Gastroesophageal sphincter (tissue), 4 donors: ENCODE data around the gene PRDM13. TPM values are rescaled to one million over a fixed set of nuclear protein-coding genes. Genes with fewer than 3 reads are reported as not detected.
"Not testable (repeated sequence)": the region's sequence is repeated elsewhere in the genome, so short reads cannot be mapped to it uniquely, and the experiment has no call there.

Experiments
- ATAC-seq: fragments of 150-250 bp; one replicate; pipeline ENCODE4 v1.9.1; 2016; ENCODE audit warnings: mild to moderate bottlenecking, moderate library complexity
- H3K27ac ChIP-seq, 4 donors: fragments of 200-600 bp; sonication (generic) in 3 of 4; 1 replicate in 3 of 4; 2 replicates in 1 of 4; pipeline ENCODE4 v1.5.1; 2016 to 2019
- H3K27me3 ChIP-seq: fragments of 200-600 bp; sonication (generic); one replicate; pipeline ENCODE4 v1.5.1; 2019
- H3K36me3 ChIP-seq, 2 donors: fragments of 200-600 bp; sonication (generic); one replicate each; pipeline ENCODE4 v1.5.1; 2019; ENCODE audit warnings: control low read depth in 1 of 2
- H3K4me1 ChIP-seq, 3 donors: fragments of 200-600 bp; sonication (generic); 1 replicate in 2 of 3; 2 replicates in 1 of 3; pipeline ENCODE4 v1.5.1; 2016 to 2019; ENCODE audit warnings: control low read depth in 2 of 3
- H3K4me3 ChIP-seq, 2 donors: fragments of 200-600 bp; sonication (generic); one replicate each; pipeline ENCODE4 v1.5.1; 2019; ENCODE audit warnings: mild to moderate bottlenecking in 1 of 2, moderate library complexity in 1 of 2
- H3K9me3 ChIP-seq, 3 donors: fragments of 200-600 bp; sonication (generic); one replicate each; pipeline ENCODE4 v1.5.1; 2017 to 2019; ENCODE audit warnings: control low read depth in 2 of 3
- EP300 ChIP-seq: sonication (generic); formaldehyde crosslinking; IDR thresholded peaks from one replicate; pipeline ENCODE4 v1.6.1; 2017; ENCODE audit warnings: antibody characterized with exemption, mild to moderate bottlenecking
- POLR2A ChIP-seq, 2 donors: fragments of 450-650 bp; IDR thresholded peaks; one replicate each; pipeline ENCODE4 v1.6.1; 2017; ENCODE audit warnings: antibody characterized with exemption in 2 of 2, mild to moderate bottlenecking in 2 of 2, moderate library complexity in 1 of 2
- POLR2AphosphoS5 ChIP-seq: sonication (generic); formaldehyde crosslinking; IDR thresholded peaks from one replicate; pipeline ENCODE4 v1.6.1; 2017; ENCODE audit warnings: antibody characterized with exemption
- WGBS, 2 donors: methylation state at CpG; one replicate each; pipeline ENCODE4 v1.1.5; 2018; ENCODE audit warnings: low coverage in 1 of 2; 5-methylcytosine and 5-hydroxymethylcytosine counted together
- total RNA-seq, 4 donors: library from RNA; depleted of rRNA; stranded (reverse); fragments of >200 nt; gene quantifications; one replicate each; pipeline ENCODE4 v1.1.0, GENCODE V29; 2016
- TF ChIP-seq, protein P1 (sequence below), 4 experiments: fragments of 200-600 bp in 2 of 4; fragments of 450-650 bp in 2 of 4; sonication (generic) in 1 of 4; IDR thresholded peaks; one replicate each; pipeline ENCODE4 v1.5.1; 2017 to 2019; ENCODE audit warnings: antibody characterized with exemption in 4 of 4, mild to moderate bottlenecking in 2 of 4, moderate library complexity in 2 of 4

The PRDM13 gene
- total RNA-seq, 4 donors from 2014 or later = not detected

GRCh38 chr6:99618649-99619408 lies 12.2 kb downstream of the PRDM13 start:
- WGBS, 2 donors = 10 to 12% methylated on average over 7 to 15 of the region's 65 CpGs
- Histone ChIP-seq H3K9me3 (no peaks in the 10 kb centered on the region), H3K27ac (no peak overlapping the region), H3K4me3 (no peak overlapping the region), H3K27me3 (peaks cover 96% of the 10 kb centered on the region), H3K36me3 (no peaks in the 10 kb centered on the region), H3K4me1 (peaks cover 0 to 19% (median 15%) of the 10 kb centered on the region in 3 donors)
- ATAC-seq = no peak
- TF ChIP-seq EP300 (no peak), POLR2A (IDR thresholded peaks at IDR 0.05) (no peak), POLR2AphosphoS5 (no peak)
- TF ChIP-seq, protein P1, sequence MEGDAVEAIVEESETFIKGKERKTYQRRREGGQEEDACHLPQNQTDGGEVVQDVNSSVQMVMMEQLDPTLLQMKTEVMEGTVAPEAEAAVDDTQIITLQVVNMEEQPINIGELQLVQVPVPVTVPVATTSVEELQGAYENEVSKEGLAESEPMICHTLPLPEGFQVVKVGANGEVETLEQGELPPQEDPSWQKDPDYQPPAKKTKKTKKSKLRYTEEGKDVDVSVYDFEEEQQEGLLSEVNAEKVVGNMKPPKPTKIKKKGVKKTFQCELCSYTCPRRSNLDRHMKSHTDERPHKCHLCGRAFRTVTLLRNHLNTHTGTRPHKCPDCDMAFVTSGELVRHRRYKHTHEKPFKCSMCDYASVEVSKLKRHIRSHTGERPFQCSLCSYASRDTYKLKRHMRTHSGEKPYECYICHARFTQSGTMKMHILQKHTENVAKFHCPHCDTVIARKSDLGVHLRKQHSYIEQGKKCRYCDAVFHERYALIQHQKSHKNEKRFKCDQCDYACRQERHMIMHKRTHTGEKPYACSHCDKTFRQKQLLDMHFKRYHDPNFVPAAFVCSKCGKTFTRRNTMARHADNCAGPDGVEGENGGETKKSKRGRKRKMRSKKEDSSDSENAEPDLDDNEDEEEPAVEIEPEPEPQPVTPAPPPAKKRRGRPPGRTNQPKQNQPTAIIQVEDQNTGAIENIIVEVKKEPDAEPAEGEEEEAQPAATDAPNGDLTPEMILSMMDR (IDR thresholded peaks at IDR 0.05) = no peak

GRCh38 chr6:99619409-99619762 lies 12.8 kb downstream of the PRDM13 start:
- Histone ChIP-seq H3K4me3 (no peak overlapping the region), H3K27me3 (peaks cover 96% of the 10 kb centered on the region), H3K4me1 (peaks cover 0 to 14% (median 9%) of the 10 kb centered on the region in 3 donors), H3K9me3 (no peaks in the 10 kb centered on the region), H3K36me3 (no peaks in the 10 kb centered on the region), H3K27ac (no peak overlapping the region)
- TF ChIP-seq POLR2A (IDR thresholded peaks at IDR 0.05) = no peak
- TF ChIP-seq EP300 = no peak
- TF ChIP-seq POLR2AphosphoS5 = no peak
- TF ChIP-seq, protein P1 (IDR thresholded peaks at IDR 0.05) = no peak
- ATAC-seq = no peak
- 18 to 27% methylated on average over 3 to 5 of the region's 5 CpGs for WGBS, 2 donors

DNA sequence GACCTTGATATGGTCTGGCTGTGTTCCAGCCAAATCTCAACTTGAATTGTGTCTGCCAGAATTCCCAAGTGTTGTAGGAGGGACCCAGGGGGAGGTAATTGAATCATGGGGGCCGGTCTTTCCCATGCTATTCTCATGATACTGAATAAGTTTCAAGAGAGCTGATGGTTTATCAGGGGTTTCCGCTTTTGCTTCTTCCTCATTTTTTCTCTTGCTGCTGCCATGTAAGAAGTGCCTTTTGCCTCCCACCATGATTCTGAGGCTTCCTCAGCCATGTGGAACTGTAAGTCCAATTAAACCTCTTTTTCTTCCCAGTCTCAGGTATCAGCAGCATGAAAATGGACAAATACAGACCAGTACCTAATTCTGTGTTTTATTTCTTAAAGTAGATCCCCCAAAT lies 15.4 kb downstream of the PRDM13 start:
- H3K9me3 ChIP-seq, H3K4me1 ChIP-seq, H3K27ac ChIP-seq, H3K4me3 ChIP-seq, ATAC-seq, H3K36me3 ChIP-seq: not testable (repeated sequence)
- peaks cover 84% of the 10 kb centered on the region for H3K27me3 ChIP-seq
- 85 to 100% methylated on average over 1 to 2 of the region's 2 CpGs for WGBS, 2 donors

DNA sequence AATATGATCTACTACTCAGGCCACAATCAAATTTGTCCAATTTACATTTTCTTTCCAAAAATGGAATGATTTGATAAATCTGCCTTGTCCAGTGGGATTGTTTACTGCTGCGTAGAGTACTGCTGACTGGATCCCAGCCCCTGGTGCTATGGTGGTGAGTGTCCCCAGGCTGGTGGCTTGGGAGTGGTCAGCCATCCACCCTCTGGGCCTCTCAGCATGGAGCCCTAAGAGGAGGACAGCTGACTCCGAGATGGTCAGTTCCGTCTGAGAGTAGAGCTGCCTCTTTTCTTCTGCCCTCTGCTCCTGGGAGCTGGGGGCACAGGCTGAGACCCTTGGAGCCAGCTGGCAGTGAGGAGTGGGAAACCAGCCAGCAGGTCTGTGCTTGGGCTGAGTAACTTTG lies 22.7 kb downstream of the PRDM13 start:
- no peak for ATAC-seq
- peaks cover 24% of the 10 kb centered on the region for H3K27me3 ChIP-seq
- H3K27ac ChIP-seq = no peak overlapping the region
- H3K36me3 ChIP-seq = no peaks in the 10 kb centered on the region
- WGBS, 2 donors = 40 to 75% methylated on average over 1 to 3 of the region's 3 CpGs
- no peaks in the 10 kb centered on the region for H3K9me3 ChIP-seq
- H3K4me1 ChIP-seq = no peaks in the 10 kb centered on the region
- H3K4me3 ChIP-seq = no peak overlapping the region
- TF ChIP-seq EP300 (no peak), POLR2AphosphoS5 (no peak), POLR2A (IDR thresholded peaks at IDR 0.05) (no peak)
- TF ChIP-seq, protein P1 (IDR thresholded peaks at IDR 0.05) = no peak

GRCh38 chr6:99637629-99638028 lies 31.0 kb downstream of the PRDM13 start:
- TF ChIP-seq, protein P1 (IDR thresholded peaks at IDR 0.05) = no peak
- no peak for TF ChIP-seq POLR2AphosphoS5
- TF ChIP-seq EP300 = no peak
- no peak for TF ChIP-seq POLR2A (IDR thresholded peaks at IDR 0.05)
- no peak overlapping the region for H3K4me3 ChIP-seq
- H3K9me3 ChIP-seq = peaks cover 0 to 19% (median 0%) of the 10 kb centered on the region in 3 donors
- H3K27ac ChIP-seq = no peak overlapping the region
- H3K27me3 ChIP-seq = peaks cover 59% of the 10 kb centered on the region
- no peak for ATAC-seq
- H3K4me1 ChIP-seq = no peaks in the 10 kb centered on the region
- no peaks in the 10 kb centered on the region for H3K36me3 ChIP-seq
- WGBS, 2 donors = 40% methylated on average over 1 of the region's 1 CpG

GRCh38 chr6:99638358-99638757 lies 31.7 kb downstream of the PRDM13 start:
- Histone ChIP-seq H3K9me3 (peaks cover 0 to 19% (median 0%) of the 10 kb centered on the region in 3 donors), H3K27me3 (peaks cover 59% of the 10 kb centered on the region)
- not testable (repeated sequence) for ATAC-seq, H3K27ac ChIP-seq, H3K4me3 ChIP-seq, H3K4me1 ChIP-seq, H3K36me3 ChIP-seq
- 100% methylated on average over 1 of the region's 1 CpG for WGBS, 2 donors
